MCF 10A (cell line): ENCODE results near the gene RER1. TPM values are rescaled to one million over a fixed set of nuclear protein-coding genes. Genes with fewer than 3 reads are reported as not detected.

Experiments
- Bru-seq: library from RNA; stranded (reverse); fragments of 400-500 nt; gene quantifications from one replicate; lab custom pipeline; 2021; lab: Mats Ljungman, UMichigan
- BruChase-seq, 2 experiments: library from RNA; stranded (reverse); fragments of 400-500 nt; gene quantifications; one replicate each; lab custom pipeline; 2021; lab: Mats Ljungman, UMichigan
- BruUV-seq: library from RNA; stranded (reverse); fragments of 400-500 nt; replicated peaks from 2 replicates; lab custom pipeline; 2021; lab: Mats Ljungman, UMichigan
- CTCF ChIA-PET: fragments of 300-600 bp; sonication (Branson Sonifier 250); formaldehyde crosslinking; extraction: SDS; loops from one replicate; lab custom pipeline; 2021; ENCODE audit warnings: antibody characterized with exemption, inconsistent platforms; lab: Yijun Ruan, JAX
- POLR2A ChIA-PET: fragments of 300-600, 350-650 bp; sonication (Branson Sonifier 250); formaldehyde crosslinking; extraction: SDS; loops from one replicate; lab custom pipeline; 2020; ENCODE audit warnings: antibody characterized with exemption, inconsistent platforms; lab: Yijun Ruan, JAX
- DNase-seq: peaks from one replicate; pipeline ENCODE4 v3.0.0-alpha.2; 2018; ENCODE audit not compliant: unreplicated experiment
- H3K27ac Mint-ChIP-seq: one replicate; pipeline ENCODE4 v1.8.0; 2022; ENCODE audit warnings: mild to moderate bottlenecking, low read depth, mixed read lengths; ENCODE audit not compliant: unreplicated experiment
- H3K27me3 Mint-ChIP-seq: one replicate; pipeline ENCODE4 v1.8.0; 2022; ENCODE audit warnings: mixed read lengths; ENCODE audit not compliant: insufficient read depth, unreplicated experiment
- H3K36me3 Mint-ChIP-seq: one replicate; pipeline ENCODE4 v1.8.0; 2022; ENCODE audit warnings: mild to moderate bottlenecking, moderate library complexity, mixed read lengths; ENCODE audit not compliant: insufficient read depth, unreplicated experiment
- H3K4me1 Mint-ChIP-seq: one replicate; pipeline ENCODE4 v1.8.0; 2022; ENCODE audit warnings: mixed read lengths; ENCODE audit not compliant: insufficient read depth, unreplicated experiment
- H3K4me3 Mint-ChIP-seq: one replicate; pipeline ENCODE4 v1.8.0; 2022; ENCODE audit warnings: mild to moderate bottlenecking, moderate library complexity, mixed read lengths; ENCODE audit not compliant: unreplicated experiment
- H3K9me3 Mint-ChIP-seq: one replicate; pipeline ENCODE4 v1.8.0; 2022; ENCODE audit warnings: mixed read lengths; ENCODE audit not compliant: unreplicated experiment
- intact Hi-C: fragments of 100-400 bp; cut with micrococcal nuclease; formaldehyde crosslinking; loops from 2 replicates; pipeline ENCODE4 v1.14.1; 2022
- long read RNA-seq: library from polyadenylated mRNA; stranded (forward); transcript quantifications from one replicate; pipeline ENCODE4 v2.0.0, GENCODE V29; 2022
- total RNA-seq: library from RNA; stranded (reverse); gene quantifications from 2 replicates; pipeline ENCODE4 v1.2.3, GENCODE V29; 2022
- TF ChIP-seq, protein P1 (sequence below): fragments of 200-600 bp; IDR thresholded peaks from one replicate; pipeline ENCODE4 v1.8.0; 2022; ENCODE audit warnings: antibody characterized with exemption, mild to moderate bottlenecking; ENCODE audit not compliant: unreplicated experiment

Gene RER1, protein sequence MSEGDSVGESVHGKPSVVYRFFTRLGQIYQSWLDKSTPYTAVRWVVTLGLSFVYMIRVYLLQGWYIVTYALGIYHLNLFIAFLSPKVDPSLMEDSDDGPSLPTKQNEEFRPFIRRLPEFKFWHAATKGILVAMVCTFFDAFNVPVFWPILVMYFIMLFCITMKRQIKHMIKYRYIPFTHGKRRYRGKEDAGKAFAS
- total RNA-seq = 172 and 224 TPM in 2 replicates
- percentile 84 among the genes with signal in this experiment for Bru-seq, nascent RNA
- BruChase-seq, experiment 1, labeled RNA remaining after a 6-hour chase = percentile 96 among the genes with signal in this experiment
- percentile 94 among the genes with signal in this experiment for BruChase-seq, experiment 2, labeled RNA remaining after a 2-hour chase
- long read RNA-seq, transcript RER1-207 (6 exons, 2,469 nt) = minor isoform, 29 of 544 reads
- long read RNA-seq, transcript RER1-209 (7 exons, 3,044 nt) = major isoform, 321 of 544 reads
- long read RNA-seq, transcript RER1-202 (7 exons, 1,404 nt) = minor isoform, 6 of 544 reads
- long read RNA-seq, partial matches to known transcripts = 80 of 544 reads
- long read RNA-seq, other reads (novel, unspliced or antisense) = 108 of 544 reads

DNA sequence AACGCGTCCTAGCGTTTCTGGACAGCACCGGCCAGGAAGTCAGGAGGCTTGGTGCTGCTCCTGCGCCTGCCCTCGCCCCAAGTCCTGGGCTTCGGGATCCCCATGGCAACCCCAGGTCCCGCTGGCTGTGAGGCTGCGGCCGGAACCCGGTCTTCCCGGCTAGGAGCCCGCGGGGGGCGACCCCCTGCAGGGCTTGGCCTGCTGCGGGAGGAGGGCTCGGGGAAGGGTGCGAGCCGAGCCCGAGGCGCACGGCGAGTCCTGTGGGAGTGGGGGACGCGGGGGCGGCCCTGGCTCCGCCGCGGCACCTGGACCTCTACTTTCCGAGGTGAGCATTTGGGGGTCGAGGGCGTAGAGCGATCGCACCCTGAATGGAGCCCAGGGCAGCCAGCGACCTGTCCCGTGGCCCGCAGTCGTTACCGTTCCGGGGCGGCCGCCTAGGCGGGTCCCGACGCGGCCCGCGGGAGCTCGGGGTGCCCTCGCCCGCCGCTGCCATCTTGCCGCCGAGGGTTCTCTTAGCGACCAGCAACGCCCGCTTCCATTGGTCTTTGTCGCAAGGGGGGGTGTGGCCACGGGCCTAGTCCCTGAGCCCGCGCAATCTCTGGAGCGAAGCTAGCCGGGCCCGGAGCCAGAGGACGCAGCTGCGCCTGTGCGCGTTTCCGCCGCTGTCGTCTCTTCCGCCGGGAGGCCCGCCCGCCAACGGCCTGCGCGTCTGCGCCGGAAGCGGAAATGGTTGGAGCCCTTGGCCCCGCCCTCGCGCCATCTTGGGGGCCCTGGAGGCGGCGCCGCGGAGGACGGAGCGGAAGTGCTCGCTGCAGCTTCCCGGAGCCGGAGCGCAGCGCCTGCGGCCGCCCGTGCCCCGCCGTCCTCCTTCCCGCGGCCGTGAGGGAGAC is at the start of gene RER1, which contains the start of gene MORN1:
RER1 (plus strand) TSS at position 801 of the 890 bp plus-strand sequence. CDS start 3,950 bp downstream, outside the sequence.
MORN1 (minus strand) TSS at position 514 of the 890 bp plus-strand sequence; CDS start at position 493, 21 bp downstream.
- BruUV-seq = no TSS peak
- peak; percentile 98 for DNase-seq
- Mint-ChIP-seq H3K27me3 (no peaks in the 10 kb centered on the region), H3K4me3 (peak within 1 kb of the TSS; percentile 66), H3K36me3 (peaks cover 53% of the 10 kb centered on the region), H3K4me1 (peaks cover 18% of the 10 kb centered on the region), H3K27ac (peak within 1 kb of the TSS; percentile 87), H3K9me3 (no peaks in the 10 kb centered on the region)
- intact Hi-C loops = loop anchor here (1.0 kb wide), 1 partner anchor 156 kb away; no protein-coding TSS in a partner anchor
- TF ChIP-seq, protein P1, sequence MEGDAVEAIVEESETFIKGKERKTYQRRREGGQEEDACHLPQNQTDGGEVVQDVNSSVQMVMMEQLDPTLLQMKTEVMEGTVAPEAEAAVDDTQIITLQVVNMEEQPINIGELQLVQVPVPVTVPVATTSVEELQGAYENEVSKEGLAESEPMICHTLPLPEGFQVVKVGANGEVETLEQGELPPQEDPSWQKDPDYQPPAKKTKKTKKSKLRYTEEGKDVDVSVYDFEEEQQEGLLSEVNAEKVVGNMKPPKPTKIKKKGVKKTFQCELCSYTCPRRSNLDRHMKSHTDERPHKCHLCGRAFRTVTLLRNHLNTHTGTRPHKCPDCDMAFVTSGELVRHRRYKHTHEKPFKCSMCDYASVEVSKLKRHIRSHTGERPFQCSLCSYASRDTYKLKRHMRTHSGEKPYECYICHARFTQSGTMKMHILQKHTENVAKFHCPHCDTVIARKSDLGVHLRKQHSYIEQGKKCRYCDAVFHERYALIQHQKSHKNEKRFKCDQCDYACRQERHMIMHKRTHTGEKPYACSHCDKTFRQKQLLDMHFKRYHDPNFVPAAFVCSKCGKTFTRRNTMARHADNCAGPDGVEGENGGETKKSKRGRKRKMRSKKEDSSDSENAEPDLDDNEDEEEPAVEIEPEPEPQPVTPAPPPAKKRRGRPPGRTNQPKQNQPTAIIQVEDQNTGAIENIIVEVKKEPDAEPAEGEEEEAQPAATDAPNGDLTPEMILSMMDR = no peak
- POLR2A ChIA-PET = interaction anchor here (0.6 to 2.9 kb wide), 30 partner anchors 9 to 1466 kb away, joined by 3 to 29 read pairs (median 4); partner anchors contain the start of genes DFFB, FAAP20 and PRXL2B
- CTCF ChIA-PET = interaction anchor here (0.6 to 2.2 kb wide), 3 partner anchors 10 to 600 kb away, joined by 3 to 14 read pairs (median 14); partner anchors contain the start of gene FAAP20

DNA sequence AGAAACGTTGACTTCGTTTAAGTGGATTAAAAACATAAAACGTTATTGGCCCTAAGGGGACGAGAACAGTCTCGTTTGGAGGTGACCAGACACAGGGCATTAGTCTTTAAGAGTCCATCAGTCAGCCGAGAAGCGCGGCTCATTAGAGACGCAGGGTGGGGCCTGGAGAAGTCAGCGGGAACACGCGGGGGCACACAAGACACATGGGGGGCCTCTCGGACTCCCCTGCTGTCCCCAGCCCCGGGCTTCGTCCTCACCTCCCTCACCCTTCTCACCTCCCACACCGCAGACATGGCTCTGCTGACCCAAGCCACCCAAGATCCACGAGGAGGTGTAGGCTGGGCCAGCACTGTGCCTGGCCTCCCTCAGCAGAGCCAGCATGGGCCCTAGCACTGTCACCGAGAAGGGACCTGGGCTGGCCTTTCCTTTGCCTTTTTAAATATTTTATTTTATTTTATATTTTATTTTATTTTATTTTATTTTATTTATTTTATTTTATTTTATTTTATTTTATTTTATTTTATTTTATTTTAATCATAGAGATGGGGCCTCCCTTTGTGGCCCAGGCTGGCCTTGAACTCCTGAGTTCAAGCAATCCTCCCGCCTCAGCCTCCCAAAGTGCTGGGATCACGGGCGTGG is 49.1 kb upstream of the RER1 start:
- ChIA-PET POLR2A (no interaction called here), CTCF (interaction anchor here (0.8 kb wide), 1 partner anchor 27 kb away, joined by 3 read pairs; no protein-coding TSS in a partner anchor)

DNA sequence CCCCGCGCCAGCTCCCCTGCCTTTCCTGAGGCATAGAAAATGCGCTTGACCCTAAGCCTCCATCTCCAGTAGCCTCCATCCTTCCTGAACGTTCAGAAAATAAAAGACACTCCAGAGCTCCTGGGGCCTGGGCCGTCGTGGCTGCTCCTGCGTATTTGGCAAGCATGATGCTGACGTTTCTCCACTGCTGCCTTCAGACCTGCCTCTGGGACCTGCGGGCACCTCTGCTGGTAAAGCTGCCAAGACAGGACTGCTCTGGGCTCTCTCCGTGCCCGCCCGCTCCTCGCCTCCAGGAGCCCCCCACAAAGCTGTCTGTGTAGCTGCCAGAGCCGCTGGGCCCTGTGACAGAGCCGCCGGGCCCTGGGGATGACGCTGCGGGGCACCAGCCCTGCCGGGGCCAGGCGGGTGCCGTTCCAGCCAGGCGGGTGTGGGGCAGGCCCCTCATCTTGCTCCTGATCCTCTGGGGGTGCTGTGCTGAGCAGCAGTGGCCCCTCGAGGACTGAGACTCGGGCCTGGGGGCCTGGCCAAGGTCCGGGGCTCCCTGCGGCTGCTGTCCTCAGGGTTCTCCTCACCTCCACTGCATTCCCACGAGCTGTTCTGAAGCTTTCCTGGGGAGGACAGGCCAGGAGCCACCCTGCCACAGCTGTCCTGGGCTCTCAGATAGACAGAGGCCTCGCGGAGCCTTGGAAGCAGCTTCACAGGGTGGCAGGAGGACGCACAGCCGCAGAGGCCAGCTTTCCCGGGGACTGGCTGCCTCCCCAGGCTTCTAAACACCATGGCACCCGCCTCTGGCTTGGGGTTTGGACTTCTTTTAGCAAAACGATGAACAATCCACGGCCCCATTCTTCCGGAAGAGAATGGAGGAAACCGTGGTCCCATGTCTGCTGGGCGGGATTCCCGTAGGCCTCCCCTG is 48.4 kb upstream of the RER1 start:
- Mint-ChIP-seq H3K4me1 (no peaks in the 10 kb centered on the region), H3K9me3 (no peaks in the 10 kb centered on the region), H3K36me3 (no peaks in the 10 kb centered on the region), H3K4me3 (no peak overlapping the region), H3K27me3 (peaks cover 14% of the 10 kb centered on the region), H3K27ac (no peak overlapping the region)
- CTCF ChIA-PET = interaction anchor here (0.8 to 0.9 kb wide), 2 partner anchors 28 to 38 kb away, joined by 3 read pairs; no protein-coding TSS in a partner anchor
- no peak for DNase-seq
- intact Hi-C loops = no loop called here
- no TSS peak for BruUV-seq
- TF ChIP-seq, protein P1 = no peak
- POLR2A ChIA-PET = no interaction called here

More for the DNA sequence above, 49.1 kb upstream of the RER1 start:
- H3K9me3 Mint-ChIP-seq = no peaks in the 10 kb centered on the region
- no TSS peak for BruUV-seq
- H3K4me1 Mint-ChIP-seq = no peaks in the 10 kb centered on the region
- no peak overlapping the region for H3K27ac Mint-ChIP-seq
- no peaks in the 10 kb centered on the region for H3K36me3 Mint-ChIP-seq
- H3K4me3 Mint-ChIP-seq = no peak overlapping the region
- DNase-seq = no peak
- intact Hi-C loops = no loop called here
- H3K27me3 Mint-ChIP-seq = peaks cover 14% of the 10 kb centered on the region
- TF ChIP-seq, protein P1 = no peak
